ENCODE measurements around the gene CACYBP. TPM values are rescaled to one million over a fixed set of nuclear protein-coding genes. Genes with fewer than 3 reads are reported as not detected.

The CACYBP gene
- total RNA-seq = 58.8 to 70.0 TPM (median 63.7 TPM) in 3 replicates

GRCh38 chr1:174999936-175000696 is at the start of gene CACYBP:
TSS of gene CACYBP (plus strand) at chr1:174999947. CDS start at chr1:175000181, 234 bp downstream.
- no peaks in the 10 kb centered on the region for H3K9me3 Mint-ChIP-seq
- no peaks in the 10 kb centered on the region for H3K27me3 Mint-ChIP-seq (ENCODE audit: low read depth)
- TF ChIP-seq CTCF (IDR thresholded peaks at IDR 0.05; ENCODE audit: unreplicated experiment) = no peak
- DNase-seq (ENCODE audit: low spot score in 2 of 2, unreplicated experiment in 2 of 2) = no peak
- no peaks in the 10 kb centered on the region for H3K36me3 Mint-ChIP-seq
- peaks cover 35% of the 10 kb centered on the region for H3K4me1 Mint-ChIP-seq
- no peak within 1 kb of the TSS for H3K4me3 Mint-ChIP-seq
- peak within 1 kb of the TSS; percentile 90 for H3K27ac Mint-ChIP-seq

GRCh38 chr1:174953285-174954072 is 46.3 kb upstream of the CACYBP start:
- no peak for TF ChIP-seq CTCF (IDR thresholded peaks at IDR 0.05; ENCODE audit: unreplicated experiment)
- peak overlapping the region; percentile 54 for H3K27ac Mint-ChIP-seq
- no peak for DNase-seq (ENCODE audit: low spot score in 2 of 2, unreplicated experiment in 2 of 2)
- no peak overlapping the region for H3K4me3 Mint-ChIP-seq
- peaks cover 22% of the 10 kb centered on the region for H3K4me1 Mint-ChIP-seq
- H3K9me3 Mint-ChIP-seq = no peaks in the 10 kb centered on the region
- H3K36me3 Mint-ChIP-seq = peaks cover 2% of the 10 kb centered on the region
- no peaks in the 10 kb centered on the region for H3K27me3 Mint-ChIP-seq (ENCODE audit: low read depth)

GRCh38 chr1:174954073-174954460 is 45.7 kb upstream of the CACYBP start:
- H3K27me3 Mint-ChIP-seq (ENCODE audit: low read depth) = no peaks in the 10 kb centered on the region
- TF ChIP-seq CTCF (IDR thresholded peaks at IDR 0.05; ENCODE audit: unreplicated experiment) = no peak
- H3K4me3 Mint-ChIP-seq = no peak overlapping the region
- peaks cover 22% of the 10 kb centered on the region for H3K4me1 Mint-ChIP-seq
- no peaks in the 10 kb centered on the region for H3K9me3 Mint-ChIP-seq
- H3K27ac Mint-ChIP-seq = no peak overlapping the region
- peaks cover 2% of the 10 kb centered on the region for H3K36me3 Mint-ChIP-seq
- DNase-seq (ENCODE audit: low spot score in 2 of 2, unreplicated experiment in 2 of 2) = no peak

- Mint-ChIP-seq H3K4me1 (peaks cover 22% of the 10 kb centered on the region), H3K36me3 (peaks cover 2% of the 10 kb centered on the region), H3K9me3 (no peaks in the 10 kb centered on the region), H3K27ac (peak overlapping the region; percentile 71), H3K27me3 (ENCODE audit: low read depth) (no peaks in the 10 kb centered on the region), H3K4me3 (no peak overlapping the region)
- TF ChIP-seq CTCF (IDR thresholded peaks at IDR 0.05; ENCODE audit: unreplicated experiment) = no peak
- DNase-seq (ENCODE audit: low spot score in 2 of 2, unreplicated experiment in 2 of 2) = no peak
Observed at GRCh38 chr1:174954671-174955669, 44.8 kb upstream of the CACYBP start.

GRCh38 chr1:174956086-174956485 is 43.7 kb upstream of the CACYBP start:
- no peak for DNase-seq (ENCODE audit: low spot score in 2 of 2, unreplicated experiment in 2 of 2)
- H3K27ac Mint-ChIP-seq = no peak overlapping the region
- H3K4me3 Mint-ChIP-seq = no peak overlapping the region
- no peak for TF ChIP-seq CTCF (IDR thresholded peaks at IDR 0.05; ENCODE audit: unreplicated experiment)
- H3K9me3 Mint-ChIP-seq = no peaks in the 10 kb centered on the region
- no peaks in the 10 kb centered on the region for H3K27me3 Mint-ChIP-seq (ENCODE audit: low read depth)
- peaks cover 2% of the 10 kb centered on the region for H3K36me3 Mint-ChIP-seq
- H3K4me1 Mint-ChIP-seq = peaks cover 22% of the 10 kb centered on the region

Measured in mesothelial cell of epicardium (in vitro differentiated cells).